NCI-H2081 treated with DMSO at 0.1 percent for 48 hours (cell line): Measurements from ENCODE around the gene SH3GL1.
"Not testable (repeated sequence)": the region's sequence is repeated elsewhere in the genome, so short reads cannot be mapped to it uniquely, and the experiment has no call there.

Source experiments
- DNase-seq: peaks from one replicate; lab custom pipeline; 2025; lab: John Stamatoyannopoulos, UW

SH3GL1 gene

GRCh38 chr19:4342615-4343369 is 57.6 kb downstream of the SH3GL1 start:
- DNase-seq = peak; percentile 100

GRCh38 chr19:4342314-4342614 is 58.1 kb downstream of the SH3GL1 start:
- DNase-seq = no peak

- DNase-seq = no peak
Observed at GRCh38 chr19:4338441-4339355, 61.6 kb downstream of the SH3GL1 start, which contains the start of gene STAP2. Gene STAP2 (minus strand): TSS chr19:4338827. CDS start chr19:4338753, 74 bp downstream.

GRCh38 chr19:4337906-4338440 is 62.4 kb downstream of the SH3GL1 start:
- no peak for DNase-seq

- no peak for DNase-seq
Observed at GRCh38 chr19:4334929-4335570, 65.3 kb downstream of the SH3GL1 start.

GRCh38 chr19:4329858-4330257 is 70.5 kb downstream of the SH3GL1 start:
- DNase-seq = no peak

GRCh38 chr19:4328991-4329681 is 71.2 kb downstream of the SH3GL1 start:
- DNase-seq = not testable (repeated sequence)

- no peak for DNase-seq
Observed at GRCh38 chr19:4328243-4328990, 71.9 kb downstream of the SH3GL1 start.

- DNase-seq = no peak
Observed at GRCh38 chr19:4327877-4328242, 72.5 kb downstream of the SH3GL1 start.

GRCh38 chr19:4327252-4327876 is 73.0 kb downstream of the SH3GL1 start:
- DNase-seq = no peak

GRCh38 chr19:4326837-4327251 is 73.5 kb downstream of the SH3GL1 start:
- DNase-seq = no peak

GRCh38 chr19:4326215-4326836 is 74.0 kb downstream of the SH3GL1 start:
- DNase-seq = no peak

GRCh38 chr19:4324228-4324627 is 76.1 kb downstream of the SH3GL1 start:
- DNase-seq = no peak

- DNase-seq = no peak
Observed at GRCh38 chr19:4323692-4324091, 76.7 kb downstream of the SH3GL1 start.

GRCh38 chr19:4322942-4323665 is 77.2 kb downstream of the SH3GL1 start:
- DNase-seq = no peak

- no peak for DNase-seq
Observed at GRCh38 chr19:4320419-4320818, 79.9 kb downstream of the SH3GL1 start.

GRCh38 chr19:4319067-4319718 is 81.2 kb downstream of the SH3GL1 start:
- DNase-seq = no peak

- DNase-seq = no peak
Observed at GRCh38 chr19:4318460-4318859, 81.9 kb downstream of the SH3GL1 start.

- DNase-seq = no peak
Observed at GRCh38 chr19:4316956-4317355, 83.4 kb downstream of the SH3GL1 start.
